Measurements from ENCODE around the gene SLC43A1. TPM values are rescaled to one million over a fixed set of nuclear protein-coding genes. Genes with fewer than 3 reads are reported as not detected.

The SLC43A1 gene
- total RNA-seq, 1 experiment from 2014 or later: 12.5 TPM

GRCh38 chr11:57499413-57499982 is 16.0 kb downstream of the SLC43A1 start:
- CTCF ChIA-PET: no interaction called here
- peak; percentile 94 for DNase-seq
- Mint-ChIP-seq H3K27me3 (ENCODE audit: unreplicated experiment) (no peaks in the 10 kb centered on the region), H3K36me3 (ENCODE audit: insufficient read depth, unreplicated experiment) (peaks cover 25% of the 10 kb centered on the region), H3K27ac (ENCODE audit: unreplicated experiment) (peak overlapping the region; percentile 17), H3K4me1 (ENCODE audit: low read depth, unreplicated experiment) (peaks cover 44% of the 10 kb centered on the region), H3K9me3 (ENCODE audit: low read depth, unreplicated experiment) (no peaks in the 10 kb centered on the region), H3K4me3 (ENCODE audit: low read depth, unreplicated experiment) (peak overlapping the region; percentile 57)
- no TSS peak for BruUV-seq (replicated peaks)
- intact Hi-C loops (cut with micrococcal nuclease; ENCODE audit: unreplicated experiment): no loop called here
- TF ChIP-seq CTCF (IDR thresholded peaks at IDR 0.05; ENCODE audit: unreplicated experiment): no peak

DNA sequence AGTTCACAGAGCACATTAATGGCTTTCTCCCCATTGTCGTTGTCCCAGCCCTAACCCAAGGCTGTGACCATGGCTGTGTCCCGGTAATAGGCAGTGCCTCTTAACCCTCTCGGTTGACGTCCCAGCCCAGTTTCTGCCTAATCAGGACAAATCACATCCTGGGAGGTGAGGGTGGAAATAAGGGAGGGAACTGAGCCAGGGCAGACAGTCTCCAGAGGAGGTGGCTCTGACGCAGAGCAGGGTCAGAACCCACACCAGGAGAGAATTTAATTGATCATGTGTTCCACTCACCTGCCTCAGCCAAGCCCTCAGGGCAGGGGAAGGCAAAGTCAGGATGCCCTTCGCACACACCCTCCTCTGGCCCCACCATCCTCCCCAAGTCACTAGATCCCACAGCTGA is 17.0 kb downstream of the SLC43A1 start:
- H3K27ac Mint-ChIP-seq (ENCODE audit: unreplicated experiment): no peak overlapping the region
- H3K36me3 Mint-ChIP-seq (ENCODE audit: insufficient read depth, unreplicated experiment): peaks cover 33% of the 10 kb centered on the region
- peaks cover 53% of the 10 kb centered on the region for H3K4me1 Mint-ChIP-seq (ENCODE audit: low read depth, unreplicated experiment)
- intact Hi-C loops (cut with micrococcal nuclease; ENCODE audit: unreplicated experiment): no loop called here
- H3K27me3 Mint-ChIP-seq (ENCODE audit: unreplicated experiment): no peaks in the 10 kb centered on the region
- BruUV-seq (replicated peaks): no TSS peak
- TF ChIP-seq CTCF (IDR thresholded peaks at IDR 0.05; ENCODE audit: unreplicated experiment): no peak
- no peak for DNase-seq
- H3K4me3 Mint-ChIP-seq (ENCODE audit: low read depth, unreplicated experiment): no peak overlapping the region
- H3K9me3 Mint-ChIP-seq (ENCODE audit: low read depth, unreplicated experiment): no peaks in the 10 kb centered on the region
- CTCF ChIA-PET: no interaction called here

GRCh38 chr11:57497303-57498247 is 17.9 kb downstream of the SLC43A1 start:
- intact Hi-C loops (cut with micrococcal nuclease; ENCODE audit: unreplicated experiment): no loop called here
- CTCF ChIA-PET: interaction anchor here (0.6 kb wide), 1 partner anchor 40 kb away, joined by 3 read pairs; no protein-coding TSS in a partner anchor
- no peaks in the 10 kb centered on the region for H3K9me3 Mint-ChIP-seq (ENCODE audit: low read depth, unreplicated experiment)
- peaks cover 40% of the 10 kb centered on the region for H3K36me3 Mint-ChIP-seq (ENCODE audit: insufficient read depth, unreplicated experiment)
- DNase-seq: no peak
- peaks cover 56% of the 10 kb centered on the region for H3K4me1 Mint-ChIP-seq (ENCODE audit: low read depth, unreplicated experiment)
- no TSS peak for BruUV-seq (replicated peaks)
- no peaks in the 10 kb centered on the region for H3K27me3 Mint-ChIP-seq (ENCODE audit: unreplicated experiment)
- TF ChIP-seq CTCF (IDR thresholded peaks at IDR 0.05; ENCODE audit: unreplicated experiment): no peak
- peak overlapping the region; percentile 83 for H3K27ac Mint-ChIP-seq (ENCODE audit: unreplicated experiment)
- peak overlapping the region; percentile 39 for H3K4me3 Mint-ChIP-seq (ENCODE audit: low read depth, unreplicated experiment)

DNA sequence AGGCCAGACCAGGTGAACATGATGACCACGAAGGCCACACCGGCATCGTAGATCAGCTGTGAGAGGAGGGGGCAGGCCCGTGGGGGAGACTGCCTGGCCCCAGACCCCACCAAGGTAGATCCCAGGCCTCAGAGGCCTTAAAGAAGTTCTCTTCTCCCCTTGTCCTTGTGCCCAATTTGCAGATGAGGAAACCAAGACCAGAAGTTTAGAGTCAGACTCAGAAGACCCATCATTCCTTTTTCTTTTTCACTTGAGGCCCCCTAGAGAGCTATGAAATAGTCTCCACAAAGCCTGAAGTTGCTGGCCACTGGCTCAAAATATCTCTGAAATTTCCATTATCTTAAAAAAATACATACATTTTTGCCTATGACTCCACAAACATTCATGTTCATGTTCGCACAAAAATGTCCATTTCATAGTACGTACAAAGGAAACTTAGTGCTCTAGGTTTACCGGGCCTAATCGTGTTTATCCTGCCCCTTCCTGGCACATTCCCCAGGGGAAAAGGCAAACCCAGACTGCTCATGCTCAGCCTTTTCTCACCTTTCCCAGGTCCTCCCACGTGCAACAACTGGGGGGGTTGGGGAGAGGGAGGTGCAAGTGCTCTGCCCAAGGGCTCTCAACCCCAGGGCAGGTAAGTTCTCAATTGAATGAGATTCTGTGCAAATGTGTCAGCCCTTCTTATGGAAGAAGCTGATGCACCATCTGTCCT is 19.2 kb downstream of the SLC43A1 start:
- no peak for DNase-seq
- Mint-ChIP-seq H3K4me3 (ENCODE audit: low read depth, unreplicated experiment) (no peak overlapping the region), H3K27ac (ENCODE audit: unreplicated experiment) (no peak overlapping the region), H3K4me1 (ENCODE audit: low read depth, unreplicated experiment) (peaks cover 47% of the 10 kb centered on the region), H3K9me3 (ENCODE audit: low read depth, unreplicated experiment) (no peaks in the 10 kb centered on the region), H3K36me3 (ENCODE audit: insufficient read depth, unreplicated experiment) (peaks cover 40% of the 10 kb centered on the region), H3K27me3 (ENCODE audit: unreplicated experiment) (no peaks in the 10 kb centered on the region)
- BruUV-seq (replicated peaks): no TSS peak
- TF ChIP-seq CTCF (IDR thresholded peaks at IDR 0.05; ENCODE audit: unreplicated experiment): no peak
- CTCF ChIA-PET: no interaction called here
- intact Hi-C loops (cut with micrococcal nuclease; ENCODE audit: unreplicated experiment): no loop called here
